ENCODE results near the gene COP1. TPM values are rescaled to one million over a fixed set of nuclear protein-coding genes. Genes with fewer than 3 reads are reported as not detected.
"Not testable (repeated sequence)": the region's sequence is repeated elsewhere in the genome, so short reads cannot be mapped to it uniquely, and the experiment has no call there.

The COP1 gene
- total RNA-seq, 1 donor from 2014 or later = 46.3 TPM

- H3K36me3 ChIP-seq = peaks cover 30% of the 10 kb centered on the region
- H3K4me1 ChIP-seq = peaks cover 4% of the 10 kb centered on the region
- no peak for DNase-seq
Measured at GRCh38 chr1:176033881-176034280, 173.2 kb downstream of the COP1 start.

GRCh38 chr1:176033474-176033873, 173.6 kb downstream of the COP1 start:
- intact Hi-C loops (cut with DNase I) = no loop called here
- no peak for TF ChIP-seq CTCF (IDR thresholded peaks at IDR 0.05)

More at GRCh38 chr1:176033881-176034280, 173.2 kb downstream of the COP1 start:
- no peak for ATAC-seq
- H3K9me3 ChIP-seq = no peaks in the 10 kb centered on the region
- intact Hi-C loops (cut with DNase I) = no loop called here
- no peaks in the 10 kb centered on the region for H3K27me3 ChIP-seq (ENCODE audit: low read depth)
- no peak overlapping the region for H3K4me3 ChIP-seq
- no peak overlapping the region for H3K27ac ChIP-seq
- no peak for TF ChIP-seq CTCF (IDR thresholded peaks at IDR 0.05)

GRCh38 chr1:176032040-176032645, 174.9 kb downstream of the COP1 start:
- DNase-seq (no peak), ATAC-seq (no peak)
- peaks cover 22% of the 10 kb centered on the region for H3K36me3 ChIP-seq
- H3K27me3 ChIP-seq (ENCODE audit: low read depth) = no peaks in the 10 kb centered on the region
- no peak for TF ChIP-seq CTCF (IDR thresholded peaks at IDR 0.05)
- peaks cover 4% of the 10 kb centered on the region for H3K4me1 ChIP-seq
- intact Hi-C loops (cut with DNase I) = no loop called here
- H3K4me3 ChIP-seq = no peak overlapping the region
- no peaks in the 10 kb centered on the region for H3K9me3 ChIP-seq
- H3K27ac ChIP-seq = no peak overlapping the region

More at GRCh38 chr1:176033474-176033873, 173.6 kb downstream of the COP1 start:
- no peaks in the 10 kb centered on the region for H3K27me3 ChIP-seq (ENCODE audit: low read depth)
- H3K27ac ChIP-seq = no peak overlapping the region
- peaks cover 4% of the 10 kb centered on the region for H3K4me1 ChIP-seq
- no peak for DNase-seq
- H3K36me3 ChIP-seq = peaks cover 26% of the 10 kb centered on the region
- no peaks in the 10 kb centered on the region for H3K9me3 ChIP-seq
- no peak overlapping the region for H3K4me3 ChIP-seq
- no peak for ATAC-seq

- intact Hi-C loops (cut with DNase I) = no loop called here
Measured at GRCh38 chr1:176029609-176030008, 177.5 kb downstream of the COP1 start.

GRCh38 chr1:176029155-176029554, 177.9 kb downstream of the COP1 start:
- no peak for TF ChIP-seq CTCF (IDR thresholded peaks at IDR 0.05)
- DNase-seq = no peak
- H3K4me1 ChIP-seq = peaks cover 4% of the 10 kb centered on the region
- ATAC-seq = no peak
- peaks cover 21% of the 10 kb centered on the region for H3K36me3 ChIP-seq
- no peaks in the 10 kb centered on the region for H3K9me3 ChIP-seq
- no peak overlapping the region for H3K27ac ChIP-seq
- H3K27me3 ChIP-seq (ENCODE audit: low read depth) = no peaks in the 10 kb centered on the region
- intact Hi-C loops (cut with DNase I) = no loop called here
- H3K4me3 ChIP-seq = no peak overlapping the region

More at GRCh38 chr1:176029609-176030008, 177.5 kb downstream of the COP1 start:
- TF ChIP-seq CTCF (IDR thresholded peaks at IDR 0.05) = no peak
- ATAC-seq (no peak), DNase-seq (no peak)
- H3K9me3 ChIP-seq = no peaks in the 10 kb centered on the region
- peaks cover 21% of the 10 kb centered on the region for H3K36me3 ChIP-seq
- no peak overlapping the region for H3K27ac ChIP-seq
- H3K4me1 ChIP-seq = peaks cover 4% of the 10 kb centered on the region
- H3K27me3 ChIP-seq (ENCODE audit: low read depth) = no peaks in the 10 kb centered on the region
- no peak overlapping the region for H3K4me3 ChIP-seq

- ATAC-seq; H3K4me1 ChIP-seq; H3K9me3 ChIP-seq; intact Hi-C loops (cut with DNase I); H3K4me3 ChIP-seq; H3K27me3 ChIP-seq (ENCODE audit: low read depth); H3K27ac ChIP-seq; DNase-seq: not testable (repeated sequence)
- peaks cover 22% of the 10 kb centered on the region for H3K36me3 ChIP-seq
Measured at GRCh38 chr1:176027934-176028333, 179.2 kb downstream of the COP1 start.

Data from lower lobe of right lung (tissue), 2 donors.